Central memory CD4-positive, alpha-beta T cell (primary cell): Measurements from ENCODE around the gene GPATCH1.
A peak's percentile ranks its signal among the peaks of the same experiment; 100 is the strongest.
"Not testable (repeated sequence)": the region's sequence is repeated elsewhere in the genome, so short reads cannot be mapped to it uniquely, and the experiment has no call there.

Source experiments
- DNase-seq: peaks from one replicate; pipeline ENCODE4 v3.0.0; 2022

Gene GPATCH1

DNA sequence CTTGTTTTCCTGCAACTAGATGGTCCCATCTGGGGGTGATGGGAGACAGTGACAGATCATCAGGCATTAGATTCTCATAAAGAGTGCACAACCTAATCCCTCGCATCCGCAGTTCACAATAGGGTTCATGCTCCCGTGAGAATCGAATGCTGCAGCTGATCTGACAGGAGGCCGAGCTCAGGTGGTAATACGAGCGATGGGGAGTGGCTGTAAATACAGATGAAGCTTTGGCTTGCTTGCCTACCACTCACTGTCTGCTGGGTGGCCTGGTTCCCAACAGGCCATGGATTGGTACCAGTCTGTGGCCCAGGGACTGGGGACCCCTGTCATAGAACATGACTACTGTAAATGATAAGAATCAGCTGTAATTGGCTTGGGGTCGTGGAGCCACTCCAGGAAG lies 78.9 kb downstream of the GPATCH1 start:
- no peak for DNase-seq

DNA sequence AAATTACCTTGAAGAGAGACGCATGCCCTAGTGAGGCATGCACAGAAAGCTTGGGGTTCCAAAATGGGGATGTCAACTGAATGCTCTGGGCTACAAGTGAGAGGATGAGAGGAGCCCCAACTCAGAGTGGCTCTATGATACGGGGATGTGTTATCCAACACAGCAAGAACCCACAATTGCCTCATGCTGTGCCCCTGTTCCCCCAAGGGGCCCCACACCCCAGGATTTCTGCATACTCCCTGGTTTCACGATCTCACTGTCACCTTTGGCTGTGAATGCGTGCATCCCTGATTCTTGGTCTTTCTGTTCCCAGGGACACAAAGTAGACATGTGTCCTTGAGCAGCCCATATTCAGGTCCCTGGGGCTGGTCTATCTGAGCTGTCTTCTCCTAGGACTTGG lies 80.2 kb downstream of the GPATCH1 start:
- no peak for DNase-seq

DNA sequence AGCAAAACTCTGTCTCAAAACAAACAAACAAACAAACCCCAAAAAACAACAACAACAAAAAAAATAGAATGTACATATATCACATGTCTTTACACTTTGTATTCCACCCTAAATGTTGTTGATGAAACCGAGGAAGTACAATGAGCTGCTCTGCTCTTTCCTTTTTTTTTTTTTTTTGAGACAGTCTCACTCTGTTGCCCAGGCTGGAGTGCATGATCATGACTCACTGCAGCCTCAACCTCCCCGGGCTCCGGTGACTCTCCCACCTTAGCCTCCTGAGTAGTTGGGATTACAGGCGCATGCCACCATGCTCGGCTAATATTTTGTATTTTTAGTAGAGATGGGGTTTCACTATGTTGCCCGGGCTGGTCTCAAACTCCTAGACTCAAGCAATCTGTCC lies 82.5 kb downstream of the GPATCH1 start:
- DNase-seq: no peak

DNA sequence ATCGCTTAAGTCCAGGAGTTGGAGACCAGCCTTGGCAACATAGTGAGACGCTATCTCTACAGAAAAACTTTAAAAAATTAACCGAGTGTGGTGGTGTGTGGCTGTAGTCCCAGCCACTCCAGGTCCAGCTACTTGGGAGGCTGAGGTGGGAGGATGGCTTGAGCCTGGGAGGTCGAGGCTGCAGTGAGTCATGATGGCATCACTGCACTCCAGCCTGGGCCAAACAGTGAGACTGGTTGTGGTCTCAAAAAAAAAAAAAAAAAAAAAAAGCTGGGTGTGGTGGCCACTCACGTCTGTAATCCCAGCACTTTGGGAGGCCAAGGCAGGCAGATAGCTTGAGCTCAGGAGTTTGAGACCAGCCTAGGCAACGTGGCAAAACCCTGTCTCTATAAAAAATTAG lies 85.1 kb downstream of the GPATCH1 start:
- not testable (repeated sequence) for DNase-seq

DNA sequence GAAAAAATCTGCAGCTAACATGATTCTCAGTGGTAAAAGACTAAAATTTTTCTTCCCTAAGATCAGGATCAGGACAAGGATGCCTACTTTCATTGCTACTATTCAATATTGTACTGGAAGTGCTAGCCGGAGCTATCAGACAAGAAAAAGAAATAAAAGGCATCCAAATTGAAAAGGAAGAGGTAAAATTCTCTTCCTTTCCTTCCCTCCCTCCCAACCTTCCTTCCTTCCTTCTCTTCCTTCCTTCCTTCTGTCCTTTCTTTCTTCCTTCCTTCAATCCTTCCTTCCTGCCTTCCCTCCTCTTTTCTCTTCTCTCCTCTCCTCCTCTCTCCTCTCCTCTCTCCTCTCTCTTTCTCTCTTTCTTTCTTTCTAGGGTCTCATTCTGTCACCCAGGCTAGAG lies 86.5 kb downstream of the GPATCH1 start:
- DNase-seq: no peak

DNA sequence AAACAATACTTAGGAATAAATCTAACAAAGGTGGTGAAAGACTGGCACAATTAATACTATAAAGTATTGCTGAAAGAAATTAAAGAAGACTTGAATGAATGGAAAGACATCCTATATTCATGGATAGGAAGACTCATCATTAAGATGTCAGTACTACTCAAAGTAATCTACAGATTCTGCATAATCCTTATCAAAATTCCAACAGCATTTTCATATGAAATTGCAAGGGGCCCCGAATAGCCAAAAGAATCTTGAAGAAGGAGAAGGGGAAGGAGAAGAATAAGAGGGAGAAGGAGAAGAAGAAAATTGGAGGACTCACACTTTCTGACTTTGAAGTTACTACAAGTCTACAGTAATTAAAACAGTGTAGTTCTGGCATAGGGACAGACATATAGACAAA lies 87.5 kb downstream of the GPATCH1 start:
- no peak for DNase-seq

DNA sequence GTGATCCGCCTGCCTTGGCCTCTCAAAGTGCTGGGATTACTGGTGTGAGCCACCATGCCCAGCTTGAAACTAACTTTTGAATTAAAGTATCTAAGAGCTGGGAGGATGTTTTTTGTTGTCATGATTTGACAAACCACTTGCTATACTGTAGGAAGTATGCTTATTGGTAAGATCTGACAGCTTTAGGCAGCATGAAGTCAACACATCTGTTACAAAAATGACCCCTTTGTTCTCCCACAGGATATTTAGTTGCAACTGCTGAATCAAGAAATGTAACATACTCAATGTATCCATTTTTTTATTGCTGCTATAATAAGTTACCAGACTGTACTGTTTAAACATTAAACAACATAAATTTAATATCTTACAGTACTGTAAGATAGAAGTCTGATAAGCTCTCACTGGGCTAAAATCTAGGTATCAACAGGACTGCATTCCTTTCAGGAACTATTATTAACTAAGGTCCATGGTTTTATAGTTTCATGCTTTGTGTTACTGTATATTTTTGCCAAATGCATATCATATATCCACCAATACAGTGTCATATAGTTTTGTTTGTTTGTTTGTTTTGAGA lies 90.3 kb downstream of the GPATCH1 start:
- DNase-seq: no peak

DNA sequence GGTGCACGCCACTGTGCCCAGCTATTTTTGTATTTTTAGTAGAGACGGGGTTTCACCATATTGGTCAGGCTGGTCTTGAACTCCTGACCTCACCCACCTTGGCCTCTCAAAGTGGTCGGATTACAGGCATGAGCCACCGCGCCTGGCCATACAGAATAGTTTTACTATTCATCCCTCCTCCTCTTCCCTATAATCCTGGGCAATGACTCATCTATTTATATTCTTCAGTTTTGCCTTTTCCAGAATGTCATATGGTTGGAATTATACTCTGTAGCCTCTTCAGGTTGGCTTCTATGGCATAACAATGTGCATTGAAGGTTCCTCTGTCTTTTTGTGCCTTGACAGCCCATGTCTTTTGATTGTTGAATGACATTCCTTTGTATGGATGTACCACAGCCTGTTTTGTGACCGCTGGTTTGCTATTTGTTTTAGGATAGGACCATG lies 91.0 kb downstream of the GPATCH1 start:
- DNase-seq: no peak

DNA sequence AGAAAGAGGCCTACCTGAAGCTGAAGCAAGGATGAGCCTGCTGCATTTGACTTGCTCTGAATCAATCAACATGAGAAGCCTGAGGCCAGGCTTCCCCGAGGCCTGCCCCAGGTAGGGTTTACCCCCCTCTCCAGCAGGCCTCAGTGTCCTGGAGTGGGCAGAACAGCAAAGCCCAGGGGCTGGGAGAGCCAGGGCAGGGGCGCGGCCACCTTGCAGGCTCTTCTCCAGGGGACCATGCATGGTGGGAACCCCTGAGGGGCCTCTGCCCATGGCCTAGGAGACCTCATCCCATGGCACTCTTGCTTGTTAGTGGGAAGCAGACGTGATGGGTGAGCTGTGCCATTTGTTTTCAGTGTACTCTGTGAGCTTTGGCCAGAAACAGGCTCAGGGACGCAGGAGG lies 93.2 kb downstream of the GPATCH1 start:
- DNase-seq: no peak

DNA sequence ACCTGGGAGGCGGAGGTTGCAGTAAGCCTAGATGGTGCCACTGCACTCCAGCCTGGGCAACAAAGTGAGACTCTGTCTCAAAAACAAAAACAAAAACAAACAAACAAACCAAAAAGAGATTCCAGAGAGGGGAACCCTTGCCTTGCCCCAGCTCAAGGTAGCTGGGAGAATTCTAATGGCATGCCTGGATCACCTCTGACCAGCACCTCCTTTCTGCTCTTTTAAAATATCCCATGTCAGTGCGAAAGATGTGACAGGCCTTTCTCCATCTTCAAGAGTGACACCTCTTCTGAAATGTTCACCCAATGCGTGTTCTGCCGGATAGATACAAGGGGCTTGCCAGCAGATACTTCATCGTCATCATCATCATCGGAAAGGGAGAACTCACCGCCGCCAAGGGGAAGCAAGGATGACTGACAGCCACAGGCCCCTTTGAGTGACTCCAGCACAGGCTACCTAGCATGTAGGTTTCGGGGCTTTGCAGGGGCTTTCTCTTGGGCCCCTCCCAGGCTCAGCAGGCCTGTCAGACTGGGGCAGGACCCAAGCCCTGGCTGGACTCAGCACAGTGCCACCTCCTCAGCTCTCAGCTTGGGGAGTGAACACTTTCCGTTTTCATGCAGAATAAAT lies 94.3 kb downstream of the GPATCH1 start:
- no peak for DNase-seq

DNA sequence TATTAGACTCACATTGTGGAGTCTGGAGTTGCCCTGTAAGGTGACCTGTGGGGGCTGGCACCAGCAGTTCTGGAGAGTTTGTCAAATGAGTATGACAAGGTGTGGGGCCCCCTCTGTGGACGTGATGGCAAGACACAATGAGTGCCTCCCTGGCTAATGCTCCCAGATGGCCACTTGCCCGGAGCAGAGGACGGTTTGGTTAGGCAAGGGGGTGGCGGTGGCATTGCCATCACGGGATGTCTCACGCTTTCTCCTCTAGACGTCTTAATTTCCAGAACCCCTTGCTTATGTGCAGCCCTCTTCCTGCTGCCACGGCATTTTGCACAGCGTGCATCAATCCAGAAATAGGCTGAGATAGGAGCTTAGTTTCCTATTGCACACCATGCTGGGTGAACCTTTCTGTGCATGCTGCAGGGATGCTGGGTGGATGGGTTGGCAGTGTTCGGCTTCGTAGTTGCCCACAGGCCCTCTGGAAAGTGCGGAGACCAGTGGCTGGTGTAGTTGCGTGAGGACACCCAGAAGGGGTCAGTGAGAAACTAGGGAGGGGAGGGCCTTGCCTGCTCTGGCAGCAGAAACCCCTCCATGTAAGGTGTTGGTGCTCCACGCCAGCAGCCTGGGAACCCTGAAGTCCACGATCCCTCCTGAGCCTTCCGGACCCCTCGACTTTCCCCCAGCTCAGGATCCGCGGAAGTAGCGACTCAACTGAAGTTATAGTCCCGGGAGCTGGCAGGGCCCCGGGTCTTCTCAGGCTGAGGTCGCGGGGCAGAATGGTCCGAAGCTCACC lies 95.1 kb downstream of the GPATCH1 start:
- no peak for DNase-seq

DNA sequence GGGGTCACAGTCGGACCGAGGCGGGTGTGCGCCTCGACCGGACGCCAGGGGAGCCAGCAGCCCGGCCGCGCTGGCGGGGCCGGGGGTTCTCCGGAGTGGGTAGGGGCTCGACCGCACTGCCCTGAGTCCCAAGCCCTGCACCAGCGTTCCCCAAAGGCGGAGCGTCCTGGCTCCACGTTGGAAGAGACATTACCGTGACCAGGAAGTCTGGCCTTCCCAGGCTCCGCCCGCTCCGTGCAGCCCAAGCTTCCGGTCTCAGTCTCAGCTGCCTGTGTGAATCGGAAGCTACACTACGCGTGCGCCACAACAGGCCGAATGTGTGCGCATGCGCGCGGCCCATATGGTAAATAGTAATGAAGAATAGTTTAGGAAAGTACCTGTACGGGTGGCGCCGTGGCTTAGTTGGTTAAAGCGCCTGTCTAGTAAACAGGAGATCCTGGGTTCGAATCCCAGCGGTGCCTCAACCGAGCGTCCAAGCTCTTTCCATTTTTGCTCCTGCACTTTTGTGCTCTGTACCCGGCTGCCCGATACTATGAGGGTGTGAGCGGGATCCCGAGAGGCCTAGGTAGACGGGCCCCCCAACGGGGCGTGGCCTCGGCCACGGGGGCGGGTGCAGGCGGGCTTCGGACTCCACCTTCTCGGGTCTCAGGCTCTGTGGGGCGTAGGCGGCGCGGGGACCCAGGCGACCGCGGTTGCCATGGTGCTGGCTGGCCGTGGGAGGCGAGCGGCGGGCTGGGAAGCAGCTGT lies 95.9 kb downstream of the GPATCH1 start:
- peak; percentile 98 for DNase-seq

DNA sequence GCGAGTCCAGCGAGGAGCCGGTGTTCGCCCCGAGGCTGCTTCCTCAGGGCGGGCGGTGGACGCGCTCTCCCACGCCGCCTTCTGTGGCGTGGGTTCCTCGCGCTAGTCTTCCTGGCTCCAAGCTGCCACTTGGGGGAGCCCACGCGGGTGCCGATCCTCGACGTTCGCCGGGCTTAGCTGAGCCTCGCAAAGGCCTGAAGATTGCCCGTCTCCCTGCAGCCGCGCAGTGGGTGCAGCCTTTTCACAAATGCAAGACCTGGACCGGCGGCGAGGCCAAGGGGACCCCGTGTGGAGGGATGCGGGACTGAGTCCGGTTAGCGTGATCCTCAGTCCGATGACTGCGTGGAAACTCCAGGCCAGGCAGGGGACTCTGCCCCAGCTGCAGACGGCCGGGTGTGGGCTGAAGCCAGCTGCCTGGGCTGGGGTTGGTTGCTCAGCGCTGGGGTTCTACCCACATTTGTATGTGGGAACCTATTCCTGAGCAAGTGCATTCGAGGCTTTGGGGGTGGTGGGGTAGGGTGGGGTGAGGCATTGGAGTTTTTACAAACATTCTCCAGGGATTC lies 96.5 kb downstream of the GPATCH1 start:
- peak; percentile 79 for DNase-seq
